Activated naive CD4-positive, alpha-beta T cell (primary cell): Measurements from ENCODE around the gene MYH13.
"Not testable (repeated sequence)": the region's sequence is repeated elsewhere in the genome, so short reads cannot be mapped to it uniquely, and the experiment has no call there.

Source experiments
- DNase-seq, 4 experiments: peaks; one replicate each; lab custom pipeline; 2025; lab: John Stamatoyannopoulos, UW

Gene MYH13

GRCh38 chr17:10304758-10305300 is 68.0 kb downstream of the MYH13 start:
- no peak for DNase-seq

- no peak for DNase-seq
Measured at GRCh38 chr17:10297691-10298090, 75.1 kb downstream of the MYH13 start.

GRCh38 chr17:10295728-10296343 is 77.0 kb downstream of the MYH13 start:
- no peak for DNase-seq

DNA sequence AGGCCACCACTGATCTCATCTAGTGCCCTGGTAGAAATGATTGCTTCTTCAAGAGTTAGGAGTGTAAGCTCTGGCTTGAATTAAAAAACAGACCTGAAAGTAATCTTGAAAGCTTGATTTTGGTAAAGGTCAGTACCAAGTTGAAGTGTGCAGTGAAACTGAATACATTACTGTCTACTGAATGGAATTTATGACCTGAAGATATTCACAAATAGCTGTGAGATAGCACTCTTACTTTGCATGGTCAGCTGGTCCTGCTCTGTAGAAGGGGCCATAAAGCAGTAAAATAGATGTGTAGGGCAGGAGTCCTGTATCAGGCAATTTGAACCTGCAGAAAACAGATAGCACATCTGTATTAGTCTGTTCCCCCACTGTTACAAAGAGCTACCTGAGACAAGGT is 78.6 kb downstream of the MYH13 start:
- DNase-seq: no peak

DNA sequence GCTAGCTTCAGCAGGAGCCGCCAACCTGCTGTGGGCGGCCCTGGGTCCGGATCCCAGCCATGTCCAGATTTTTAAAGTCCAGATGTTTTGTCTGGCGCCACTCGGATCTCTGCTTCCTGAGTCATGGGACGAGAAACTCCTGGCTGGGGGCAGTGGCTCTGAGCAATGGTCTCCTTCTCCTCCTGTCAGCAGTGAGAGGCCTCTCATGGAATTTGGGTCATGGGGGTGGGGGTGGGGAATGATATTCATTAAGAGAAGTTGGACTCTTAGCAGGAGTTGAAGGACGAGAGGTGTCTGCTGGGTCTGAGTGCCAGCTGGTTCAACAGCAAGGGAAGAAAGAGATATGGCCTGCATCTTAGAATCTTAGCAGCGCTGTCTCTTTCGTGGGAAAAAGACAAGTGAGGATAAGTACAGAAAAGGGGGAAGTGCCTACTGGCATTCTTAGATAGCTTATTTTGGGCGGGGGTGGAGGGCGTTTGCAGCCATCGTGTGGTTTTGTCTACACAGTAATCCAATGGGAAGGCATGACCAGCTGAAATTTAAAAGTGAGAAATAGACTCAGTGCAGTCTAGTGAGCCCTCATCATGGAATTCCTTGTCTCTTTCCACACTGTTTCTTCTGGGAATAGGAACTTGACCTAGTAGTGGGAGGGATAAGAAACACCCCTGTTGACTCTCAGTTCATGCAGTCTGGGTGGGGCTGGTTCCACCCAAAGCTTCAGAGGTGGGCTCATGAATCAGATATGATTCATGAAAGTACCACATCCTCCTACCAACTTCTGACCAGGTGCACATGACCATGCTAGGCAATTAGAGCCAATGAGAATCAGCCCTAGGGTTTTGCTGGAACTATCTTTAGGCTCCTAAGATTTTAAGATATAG is 80.5 kb downstream of the MYH13 start:
- no peak for DNase-seq

GRCh38 chr17:10291576-10291975 is 81.2 kb downstream of the MYH13 start:
- DNase-seq: not testable (repeated sequence)

DNA sequence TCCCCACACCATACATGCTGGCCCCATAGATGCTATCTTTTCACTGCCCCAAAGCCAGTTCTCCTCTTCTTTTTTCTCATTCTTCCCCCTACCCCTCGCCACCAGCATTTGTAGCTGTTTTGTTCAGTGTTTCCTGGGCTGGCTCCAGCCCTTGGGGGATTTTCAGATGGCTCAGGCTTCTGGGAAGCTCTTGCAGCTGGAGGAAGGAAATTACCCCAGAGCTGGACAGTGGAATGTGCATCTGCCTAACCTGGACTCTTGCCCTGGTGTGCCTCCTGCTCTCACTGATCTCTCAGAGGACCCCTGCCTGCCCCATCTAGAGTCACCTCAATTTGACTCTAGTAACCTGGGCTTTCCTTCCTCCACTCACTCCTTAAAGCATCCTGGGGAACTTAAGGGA is 82.8 kb downstream of the MYH13 start:
- DNase-seq: no peak

GRCh38 chr17:10286324-10286723 is 86.5 kb downstream of the MYH13 start:
- DNase-seq: no peak

GRCh38 chr17:10285896-10286295 is 86.9 kb downstream of the MYH13 start:
- DNase-seq: no peak

GRCh38 chr17:10280068-10280467 is 92.7 kb downstream of the MYH13 start:
- no peak for DNase-seq

DNA sequence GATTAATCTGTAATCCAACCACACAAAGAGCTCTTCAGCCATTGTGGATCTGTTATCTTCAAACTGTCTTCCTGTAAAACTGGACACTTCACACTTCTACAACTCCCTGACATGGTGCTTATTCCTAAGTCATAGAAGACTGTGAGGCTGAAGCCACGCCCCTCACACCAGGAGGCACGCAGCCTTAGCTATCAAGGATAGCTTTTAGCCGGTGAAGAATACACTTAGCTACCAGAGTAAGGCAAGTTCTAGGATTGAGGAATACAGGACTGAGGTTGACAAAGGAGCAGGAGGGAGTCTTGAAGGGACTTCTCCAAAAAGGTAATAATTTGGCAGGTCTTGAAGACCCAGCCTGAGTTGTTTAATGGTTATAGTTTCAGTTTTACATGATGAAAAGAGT is 94.6 kb downstream of the MYH13 start:
- no peak for DNase-seq

GRCh38 chr17:10276436-10276835 is 96.4 kb downstream of the MYH13 start:
- no peak for DNase-seq

DNA sequence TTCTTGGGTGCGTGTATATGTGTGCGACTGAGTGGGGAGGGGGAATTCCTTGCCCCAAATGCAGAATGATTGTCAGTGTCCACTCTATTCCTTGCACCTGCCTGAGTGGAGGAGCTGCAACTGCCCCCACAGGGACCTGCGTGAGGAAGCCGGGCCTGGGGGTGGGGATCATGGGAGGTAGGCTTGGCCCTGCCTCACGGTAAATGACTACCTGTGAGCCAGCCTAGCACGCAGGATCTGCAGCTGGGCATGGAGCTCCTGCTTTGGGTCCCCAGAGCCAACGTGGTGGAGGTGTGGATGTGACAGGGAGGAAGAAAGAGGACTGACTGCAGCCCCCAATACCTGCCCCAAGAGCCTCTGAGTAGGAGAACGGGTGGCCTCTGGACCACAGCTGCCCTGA is 97.4 kb downstream of the MYH13 start:
- no peak for DNase-seq

- no peak for DNase-seq
Measured at GRCh38 chr17:10271106-10271562, 101.7 kb downstream of the MYH13 start.

DNA sequence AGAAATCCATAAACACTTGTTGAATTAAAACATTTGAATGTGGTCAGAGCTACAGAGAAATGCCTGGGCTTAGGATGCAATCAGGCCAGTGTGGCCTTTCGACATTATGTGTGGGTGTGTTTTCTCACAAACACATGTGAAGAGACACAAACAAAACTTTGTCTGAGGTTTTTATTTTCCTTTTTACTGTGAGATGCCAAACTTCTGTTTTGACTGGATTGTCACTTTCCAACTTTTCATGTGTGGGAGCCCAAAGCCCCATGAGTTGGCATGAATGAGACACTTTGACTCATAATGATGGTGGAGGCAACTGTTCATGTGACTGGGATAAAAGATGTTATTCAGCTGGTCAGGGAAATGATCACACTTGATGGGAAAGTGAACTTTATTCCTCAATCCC is 102.5 kb downstream of the MYH13 start:
- no peak for DNase-seq

DNA sequence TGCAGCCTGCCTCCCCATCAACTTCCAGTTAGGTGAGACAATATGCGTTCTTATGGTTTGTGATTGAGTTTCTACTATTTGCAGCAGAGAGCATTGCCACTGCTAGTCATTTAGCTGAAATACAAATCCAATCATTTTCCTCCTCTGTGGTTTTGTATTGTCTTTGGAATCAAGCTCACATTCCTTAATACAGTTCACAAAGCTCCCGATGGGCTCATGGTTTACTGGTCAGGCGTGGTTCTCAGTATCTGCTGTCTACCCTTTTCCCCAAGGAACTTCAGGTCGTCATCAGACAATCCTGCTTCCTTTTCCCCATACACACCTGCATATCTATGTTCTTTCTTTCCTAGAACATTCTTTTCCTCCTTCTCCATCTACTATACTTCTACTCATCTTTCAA is 104.8 kb downstream of the MYH13 start:
- DNase-seq: no peak

DNA sequence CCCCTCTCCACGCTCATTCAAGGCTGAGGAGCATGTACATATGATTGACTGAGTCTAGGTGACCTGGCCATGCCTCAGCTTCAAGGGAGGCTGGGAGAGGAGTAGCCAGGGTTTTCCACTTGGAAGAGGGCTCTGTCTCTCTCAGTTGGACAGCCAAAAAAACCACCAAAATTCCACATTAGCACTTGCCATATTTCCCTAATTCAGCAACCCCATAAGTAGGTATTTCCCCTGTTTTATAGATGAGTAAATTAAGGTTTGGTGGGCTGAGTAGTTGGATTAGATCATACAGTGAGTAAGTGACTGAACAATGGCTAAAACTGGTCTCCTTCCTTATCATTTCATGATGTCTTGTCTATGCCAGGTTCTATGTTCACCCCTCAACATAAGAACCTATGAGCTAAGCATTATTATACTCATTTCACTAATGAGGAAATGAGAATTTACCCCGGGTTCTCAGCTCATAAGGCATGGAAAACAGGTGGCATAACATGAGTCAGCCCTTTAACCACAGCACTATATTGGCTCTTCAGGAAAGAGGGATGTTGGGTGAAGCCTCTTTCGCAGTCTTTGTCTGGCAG is 106.4 kb downstream of the MYH13 start:
- no peak for DNase-seq

DNA sequence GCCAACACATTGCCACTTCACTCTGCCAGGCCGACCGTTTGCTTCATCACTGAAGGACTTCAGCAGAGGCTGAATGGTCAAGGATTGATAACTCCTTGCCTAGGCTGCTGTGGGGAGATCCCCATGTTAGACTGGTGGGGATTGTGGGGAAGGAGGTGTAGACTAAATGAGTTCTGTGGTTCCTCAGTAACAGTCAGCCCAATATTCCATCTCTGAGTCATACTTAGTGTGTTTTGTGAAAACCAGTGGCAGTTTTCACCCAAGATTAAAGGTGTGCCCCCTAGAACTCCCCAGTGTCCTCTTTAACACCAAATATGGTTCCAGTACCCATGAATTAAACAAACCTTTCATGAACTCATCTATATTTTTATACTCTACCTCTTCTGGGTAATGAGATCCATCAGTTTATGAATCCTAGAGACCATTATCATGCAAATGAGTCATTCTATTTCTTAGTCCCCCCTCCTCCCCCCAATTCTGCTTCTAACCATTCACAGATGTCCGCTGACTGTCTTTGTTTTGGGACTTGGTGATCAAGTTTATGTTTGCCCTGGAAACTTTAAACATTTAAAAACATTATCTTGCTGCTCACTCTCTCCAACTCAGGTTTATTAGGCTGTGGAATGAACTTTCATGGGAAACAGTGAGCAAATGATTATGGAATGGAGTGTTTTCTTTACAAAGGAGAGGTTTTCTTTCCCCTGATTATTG is 107.6 kb downstream of the MYH13 start:
- no peak for DNase-seq

GRCh38 chr17:10264051-10264450 is 108.8 kb downstream of the MYH13 start:
- DNase-seq: no peak

DNA sequence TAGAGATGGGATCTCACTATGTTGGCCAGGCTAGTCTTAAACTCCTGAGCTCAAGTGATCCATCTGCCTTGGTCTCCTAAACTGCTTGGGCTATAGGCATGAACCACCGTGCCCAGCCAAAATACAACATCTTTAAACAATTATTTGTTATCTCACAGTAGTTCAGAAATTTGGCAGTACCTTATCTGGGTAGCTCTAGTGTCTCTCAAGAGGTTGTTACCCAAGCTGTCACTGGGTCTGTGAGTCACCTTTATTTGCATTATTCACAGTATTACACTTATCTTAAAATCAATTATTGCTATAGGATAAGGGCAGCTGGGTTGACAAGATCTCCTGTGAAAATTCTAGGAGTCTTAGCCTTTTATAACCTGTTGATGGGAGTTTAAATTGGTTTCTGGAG is 110.4 kb downstream of the MYH13 start:
- no peak for DNase-seq

DNA sequence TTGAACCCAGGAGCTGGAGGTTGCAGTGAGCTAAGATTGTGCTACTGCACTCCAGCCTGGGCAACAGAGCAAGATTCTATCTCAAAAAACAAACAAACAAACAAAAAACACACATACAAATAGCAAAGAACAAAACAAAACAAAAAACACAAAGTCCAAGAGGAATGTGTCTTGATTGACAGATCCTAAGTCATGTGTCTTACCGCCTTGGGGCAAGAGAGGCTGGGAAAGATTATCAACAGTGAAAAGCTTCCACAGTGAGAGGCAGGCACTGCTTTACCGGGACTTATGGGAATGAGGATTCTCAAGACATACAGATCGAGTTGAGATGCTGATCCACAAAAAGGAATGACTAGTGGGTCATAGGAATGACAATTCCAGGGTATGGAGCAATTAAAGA is 111.7 kb downstream of the MYH13 start:
- no peak for DNase-seq
